ENCODE data around the gene SLC7A11. TPM values are rescaled to one million over a fixed set of nuclear protein-coding genes. Genes with fewer than 3 reads are reported as not detected.

SLC7A11 gene
- total and polyA plus RNA-seq, 7 donors, result under 0.01 to 2.8 (median 0.27) TPM

- DNase-seq, result no peak
- TF ChIP-seq EP300 (IDR thresholded peaks at IDR 0.05) (no peak), POLR2A (IDR thresholded peaks at IDR 0.05) (no peak), POLR2AphosphoS5 (IDR thresholded peaks at IDR 0.05) (no peak), CTCF (IDR thresholded peaks at IDR 0.05) (no peak)
- H3K27me3 ChIP-seq, result no peaks in the 10 kb centered on the region
- H3K27ac ChIP-seq, result no peak overlapping the region
- intact Hi-C loops (cut with DNase I), result no loop called here
- H3K9me3 ChIP-seq, result no peaks in the 10 kb centered on the region
- WGBS, 2 donors, result 100% methylated on average over 1 of the region's 1 CpG
- H3K4me3 ChIP-seq, result no peak overlapping the region
- H3K36me3 ChIP-seq, result no peaks in the 10 kb centered on the region
- no peaks in the 10 kb centered on the region for H3K4me1 ChIP-seq
Measured at GRCh38 chr4:138193963-138194362, 48.2 kb downstream of the SLC7A11 start.

GRCh38 chr4:138192113-138192512 is 50.0 kb downstream of the SLC7A11 start:
- no peak overlapping the region for H3K4me3 ChIP-seq
- no peak for TF ChIP-seq POLR2AphosphoS5 (IDR thresholded peaks at IDR 0.05)
- TF ChIP-seq CTCF (IDR thresholded peaks at IDR 0.05), result no peak
- H3K36me3 ChIP-seq, result no peaks in the 10 kb centered on the region
- intact Hi-C loops (cut with DNase I), result no loop called here
- no peaks in the 10 kb centered on the region for H3K27me3 ChIP-seq
- no peaks in the 10 kb centered on the region for H3K4me1 ChIP-seq
- 67 to 84% methylated on average over 2 of the region's 2 CpGs for WGBS, 2 donors
- no peaks in the 10 kb centered on the region for H3K9me3 ChIP-seq
- no peak for DNase-seq
- H3K27ac ChIP-seq, result no peak overlapping the region

- DNase-seq, result no peak
- no peaks in the 10 kb centered on the region for H3K27me3 ChIP-seq
- 57 to 87% methylated on average over 3 of the region's 3 CpGs for WGBS, 2 donors
- TF ChIP-seq POLR2AphosphoS5 (IDR thresholded peaks at IDR 0.05) (no peak), POLR2A (IDR thresholded peaks at IDR 0.05) (no peak), EP300 (IDR thresholded peaks at IDR 0.05) (no peak), CTCF (IDR thresholded peaks at IDR 0.05) (no peak)
- H3K27ac ChIP-seq, result no peak overlapping the region
- intact Hi-C loops (cut with DNase I), result no loop called here
- no peaks in the 10 kb centered on the region for H3K9me3 ChIP-seq
- no peaks in the 10 kb centered on the region for H3K4me1 ChIP-seq
- no peak overlapping the region for H3K4me3 ChIP-seq
- no peaks in the 10 kb centered on the region for H3K36me3 ChIP-seq
Measured at GRCh38 chr4:138190452-138190858, 51.7 kb downstream of the SLC7A11 start.

- intact Hi-C loops (cut with DNase I), result no loop called here
- Histone ChIP-seq H3K27ac (no peak overlapping the region), H3K4me1 (no peaks in the 10 kb centered on the region), H3K9me3 (no peaks in the 10 kb centered on the region), H3K27me3 (no peaks in the 10 kb centered on the region), H3K4me3 (no peak overlapping the region), H3K36me3 (no peaks in the 10 kb centered on the region)
- no peak for DNase-seq
- WGBS, 2 donors, result 67 to 69% methylated on average over 4 of the region's 4 CpGs
- TF ChIP-seq POLR2A (IDR thresholded peaks at IDR 0.05) (no peak), CTCF (IDR thresholded peaks at IDR 0.05) (no peak), POLR2AphosphoS5 (IDR thresholded peaks at IDR 0.05) (no peak), EP300 (IDR thresholded peaks at IDR 0.05) (no peak)
Measured at GRCh38 chr4:138189206-138189605, 52.9 kb downstream of the SLC7A11 start.

- Histone ChIP-seq H3K27me3 (no peaks in the 10 kb centered on the region), H3K36me3 (no peaks in the 10 kb centered on the region), H3K9me3 (no peaks in the 10 kb centered on the region), H3K27ac (no peak overlapping the region), H3K4me3 (no peak overlapping the region), H3K4me1 (no peaks in the 10 kb centered on the region)
- WGBS, 2 donors, result 86 to 90% methylated on average over 5 of the region's 5 CpGs
- no peak for TF ChIP-seq POLR2AphosphoS5 (IDR thresholded peaks at IDR 0.05)
- no peak for TF ChIP-seq CTCF (IDR thresholded peaks at IDR 0.05)
- no peak for TF ChIP-seq EP300 (IDR thresholded peaks at IDR 0.05)
- no peak for TF ChIP-seq POLR2A (IDR thresholded peaks at IDR 0.05)
- intact Hi-C loops (cut with DNase I), result no loop called here
- DNase-seq, result no peak
Measured at GRCh38 chr4:138188406-138189084, 53.6 kb downstream of the SLC7A11 start.

Measured in sigmoid colon (tissue), 7 donors.